Measurements from ENCODE around the gene LRP8. TPM values are rescaled to one million over a fixed set of nuclear protein-coding genes. Genes with fewer than 3 reads are reported as not detected.
A peak's percentile ranks its signal among the peaks of the same experiment; 100 is the strongest.

The LRP8 gene
- total and polyA plus RNA-seq, 9 of the 15 experiments (the other 6 are each of a cell fraction or from before 2014, with no cell fraction given) = 7.1 to 56.1 (median 31.3) TPM

- TF ChIP-seq FOXM1 (IDR thresholded peaks at IDR 0.05; ENCODE audit: low read depth) (peak; percentile 48; the same call in 1 of the 2 replicates), FOXM1 (CRISPR knock-in tag; IDR thresholded peaks at IDR 0.05; ENCODE audit: low read depth) (no peak), SPI1 (IDR thresholded peaks at IDR 0.05; ENCODE audit: borderline replicate concordance, low read depth, low read length) (peak; percentile 70; the same call in 1 of the 2 replicates), IRF2 (CRISPR knock-in tag; IDR thresholded peaks at IDR 0.05) (no peak), ZNF830 (CRISPR knock-in tag; IDR thresholded peaks at IDR 0.05) (no peak), MBD1 (CRISPR knock-in tag; IDR thresholded peaks at IDR 0.05) (no peak), NR2C1 (IDR thresholded peaks at IDR 0.05) (0 out of 2 replicates have a peak, but pooled peaks have one; percentile 3), NR2C1 (tag; IDR thresholded peaks at IDR 0.05) (no peak), HINFP (tag; conservative IDR thresholded peaks at IDR 0.05; ENCODE audit: low read depth) (no peak), PPARD (CRISPR knock-in tag; IDR thresholded peaks at IDR 0.05) (no peak), TGIF2 (CRISPR knock-in tag; IDR thresholded peaks at IDR 0.05) (0 out of 2 replicates have a peak, but pooled peaks have one; percentile 55), FOXK2 (conservative IDR thresholded peaks at IDR 0.05 in 1 of 2, IDR thresholded peaks at IDR 0.05 in 1 of 2; ENCODE audit: low read depth in 2 of 2) (no peak), ZNF140 (CRISPR knock-in tag; IDR thresholded peaks at IDR 0.05) (no peak), ZNF639 (CRISPR knock-in tag; conservative IDR thresholded peaks at IDR 0.05 in 1 of 2, IDR thresholded peaks at IDR 0.05 in 1 of 2) (peak in 1 of 2 experiments; percentile 84; a peak in 2 of 4 replicates), ZNF134 (CRISPR knock-in tag; conservative IDR thresholded peaks at IDR 0.05) (no peak), POLR2B (IDR thresholded peaks at IDR 0.05; ENCODE audit: low read depth, partially characterized antibody) (peak; percentile 80), SAFB2 (IDR thresholded peaks at IDR 0.05; ENCODE audit: borderline replicate concordance, low read depth, low read length, severe bottlenecking) (no peak), ZSCAN29 (IDR thresholded peaks at IDR 0.05) (no peak), ZNF165 (CRISPR knock-in tag; IDR thresholded peaks at IDR 0.05; ENCODE audit: borderline replicate concordance) (no peak), NR0B1 (IDR thresholded peaks at IDR 0.05; ENCODE audit: partially characterized antibody) (no peak)
Observed at GRCh38 chr1:53196485-53197290, 131.2 kb downstream of the LRP8 start, which contains the start of gene CPT2 (continued).

All from K562 (cell line).